Measurements from ENCODE around the gene MEA1. TPM values are rescaled to one million over a fixed set of nuclear protein-coding genes. Genes with fewer than 3 reads are reported as not detected.

The MEA1 gene
- total RNA-seq, 4 donors from 2014 or later: 46.3 to 57.8 (median 52.0) TPM

GRCh38 chr6:43037197-43037596 lies 23.5 kb upstream of the MEA1 start:
- TF ChIP-seq CTCF (IDR thresholded peaks at IDR 0.05; ENCODE audit: low read depth): no peak

GRCh38 chr6:43036712-43037111 lies 23.0 kb upstream of the MEA1 start:
- TF ChIP-seq CTCF (IDR thresholded peaks at IDR 0.05; ENCODE audit: low read depth): no peak

GRCh38 chr6:43035495-43036194 lies 21.9 kb upstream of the MEA1 start:
- no peak for TF ChIP-seq CTCF (IDR thresholded peaks at IDR 0.05; ENCODE audit: low read depth)

- TF ChIP-seq CTCF (IDR thresholded peaks at IDR 0.05; ENCODE audit: low read depth): no peak
Observed at GRCh38 chr6:43034190-43034525, 20.4 kb upstream of the MEA1 start.

GRCh38 chr6:43033496-43034189 lies 19.9 kb upstream of the MEA1 start:
- no peak for TF ChIP-seq CTCF (IDR thresholded peaks at IDR 0.05; ENCODE audit: low read depth)

GRCh38 chr6:43032326-43032725 lies 18.6 kb upstream of the MEA1 start:
- no peak for TF ChIP-seq CTCF (IDR thresholded peaks at IDR 0.05; ENCODE audit: low read depth)

GRCh38 chr6:43029120-43029519 lies 15.4 kb upstream of the MEA1 start:
- TF ChIP-seq CTCF (IDR thresholded peaks at IDR 0.05; ENCODE audit: low read depth): no peak

All from subcutaneous adipose tissue (tissue), 4 donors.